HCT116 (cell line): ENCODE results near the gene UPK1B.

Experiments used
- CEBPB ChIP-seq: IDR thresholded peaks from 2 replicates; pipeline ENCODE4 v1.6.1; 2012; ENCODE audit warnings: low read depth
- EGR1 ChIP-seq: IDR thresholded peaks from 2 replicates; pipeline ENCODE4 v1.6.1; 2012; ENCODE audit warnings: low read depth
- EZH2 ChIP-seq: fragments of 200-600 bp; sonication (generic); IDR thresholded peaks from 2 replicates; pipeline ENCODE4 v1.6.1; 2017; ENCODE audit warnings: antibody characterized with exemption, mixed run types
- MAX ChIP-seq: IDR thresholded peaks from 2 replicates; pipeline ENCODE4 v1.6.1; 2012
- POLR2A ChIP-seq: IDR thresholded peaks from 2 replicates; pipeline ENCODE4 v1.7.0; 2011; ENCODE audit warnings: borderline replicate concordance; ENCODE audit not compliant: insufficient read depth, insufficient read length; ENCODE audit errors: extremely low read depth
- POLR2AphosphoS5 ChIP-seq: IDR thresholded peaks from 2 replicates; pipeline ENCODE4 v1.6.1; 2011; ENCODE audit warnings: mild to moderate bottlenecking, low read depth, low read length, moderate library complexity
- RAD21 ChIP-seq: IDR thresholded peaks from 2 replicates; pipeline ENCODE4 v1.6.1; 2012; ENCODE audit warnings: low read depth, mild to moderate bottlenecking
- REST ChIP-seq: IDR thresholded peaks from 2 replicates; pipeline ENCODE4 v1.6.1; 2012; ENCODE audit warnings: low read depth
- SIN3A ChIP-seq: IDR thresholded peaks from 2 replicates; pipeline ENCODE4 v1.6.1; 2012; ENCODE audit warnings: low read depth
- ZBTB33 ChIP-seq: IDR thresholded peaks from 2 replicates; pipeline ENCODE4 v1.6.1; 2011; ENCODE audit warnings: mild to moderate bottlenecking, low read length, moderate library complexity; ENCODE audit not compliant: insufficient replicate concordance; ENCODE audit errors: extremely low read depth
- ZFX ChIP-seq: fragments of 450-650 bp; IDR thresholded peaks from 2 replicates; pipeline ENCODE4 v1.6.1; 2017
- ZNF274 ChIP-seq: fragments of 200-500 bp; sonication (Bioruptor generic); IDR thresholded peaks from 2 replicates; pipeline ENCODE4 v1.6.1; 2014; ENCODE audit warnings: mild to moderate bottlenecking, low read depth, low read length, inconsistent platforms
- TF ChIP-seq, protein P1 (sequence below), 3 experiments: fragments of 200-600 bp in 1 of 3; sonication (generic) in 1 of 3; IDR thresholded peaks in 2 of 3; conservative IDR thresholded peaks in 1 of 3; 2 replicates each; pipeline ENCODE4 v1.5.1; 2012 to 2017; ENCODE audit warnings: low read depth in 2 of 3, low read length in 2 of 3, antibody characterized with exemption in 1 of 3, borderline replicate concordance in 1 of 3, control low read depth in 1 of 3, mild to moderate bottlenecking in 1 of 3, mixed read lengths in 1 of 3, mixed run types in 1 of 3, moderate library complexity in 1 of 3; ENCODE audit not compliant: insufficient read depth in 1 of 3

GRCh38 chr3:119170821-119171220 lies 2.6 kb upstream of the UPK1B start:
- TF ChIP-seq ZBTB33 (no peak), SIN3A (no peak), POLR2A (no peak), CEBPB (no peak), ZNF274 (no peak), RAD21 (no peak), POLR2AphosphoS5 (no peak), MAX (no peak), ZFX (no peak), EZH2 (no peak), REST (no peak), EGR1 (no peak)
- TF ChIP-seq, protein P1, sequence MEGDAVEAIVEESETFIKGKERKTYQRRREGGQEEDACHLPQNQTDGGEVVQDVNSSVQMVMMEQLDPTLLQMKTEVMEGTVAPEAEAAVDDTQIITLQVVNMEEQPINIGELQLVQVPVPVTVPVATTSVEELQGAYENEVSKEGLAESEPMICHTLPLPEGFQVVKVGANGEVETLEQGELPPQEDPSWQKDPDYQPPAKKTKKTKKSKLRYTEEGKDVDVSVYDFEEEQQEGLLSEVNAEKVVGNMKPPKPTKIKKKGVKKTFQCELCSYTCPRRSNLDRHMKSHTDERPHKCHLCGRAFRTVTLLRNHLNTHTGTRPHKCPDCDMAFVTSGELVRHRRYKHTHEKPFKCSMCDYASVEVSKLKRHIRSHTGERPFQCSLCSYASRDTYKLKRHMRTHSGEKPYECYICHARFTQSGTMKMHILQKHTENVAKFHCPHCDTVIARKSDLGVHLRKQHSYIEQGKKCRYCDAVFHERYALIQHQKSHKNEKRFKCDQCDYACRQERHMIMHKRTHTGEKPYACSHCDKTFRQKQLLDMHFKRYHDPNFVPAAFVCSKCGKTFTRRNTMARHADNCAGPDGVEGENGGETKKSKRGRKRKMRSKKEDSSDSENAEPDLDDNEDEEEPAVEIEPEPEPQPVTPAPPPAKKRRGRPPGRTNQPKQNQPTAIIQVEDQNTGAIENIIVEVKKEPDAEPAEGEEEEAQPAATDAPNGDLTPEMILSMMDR (IDR thresholded peaks at IDR 0.05 in 2 of 3, conservative IDR thresholded peaks at IDR 0.05 in 1 of 3; ENCODE audit: borderline replicate concordance in 1 of 3, insufficient read depth in 1 of 3, low read depth in 2 of 3, low read length in 2 of 3): no peak
